A204.1 (cell line): ENCODE data around the gene PINLYP.
"Not testable (repeated sequence)": the region's sequence is repeated elsewhere in the genome, so short reads cannot be mapped to it uniquely, and the experiment has no call there.

Experiments
- FAIRE-seq: peaks from 2 replicates; lab custom pipeline; 2012; peaks lifted over from hg19 to GRCh38; lab: Jason Lieb, UNC

PINLYP gene

DNA sequence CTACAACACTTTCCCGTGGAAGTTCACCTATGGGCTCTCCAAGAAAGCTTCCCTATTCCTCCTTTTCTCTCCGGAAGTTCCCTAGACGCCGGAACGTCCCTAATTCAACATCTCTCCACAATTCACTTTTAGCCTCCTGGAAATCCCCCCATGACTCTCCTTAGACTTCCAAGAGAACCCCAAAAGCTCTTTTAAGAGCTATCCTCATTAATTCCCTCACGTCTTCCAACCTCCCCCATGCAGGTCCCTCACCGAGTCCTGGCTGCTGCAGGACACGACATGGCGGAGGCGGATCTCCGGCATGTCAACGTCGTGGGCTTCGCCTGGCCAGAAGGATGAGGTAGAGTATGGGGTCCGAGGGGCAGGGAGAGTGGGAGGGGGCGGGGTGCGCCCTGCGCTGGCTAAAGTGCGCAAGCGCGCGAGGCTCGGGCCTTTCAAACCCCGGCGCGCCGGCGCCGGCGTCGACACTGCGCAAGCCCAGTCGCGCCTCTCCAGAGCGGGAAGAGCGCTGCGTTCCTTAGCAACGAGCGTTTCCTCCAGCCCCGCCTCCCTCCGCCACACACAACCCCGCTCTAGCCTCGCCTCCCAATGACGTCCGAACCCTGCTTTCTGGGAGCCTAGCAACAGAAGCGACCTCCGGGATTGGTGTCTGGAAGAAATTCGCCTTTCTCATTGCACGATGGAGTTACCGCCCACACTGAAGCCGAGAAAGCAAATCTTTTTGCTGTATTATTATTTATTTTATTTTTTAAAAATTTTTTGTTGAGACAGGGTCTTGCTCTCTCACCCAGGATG lies at the start of gene PINLYP, which contains the start of gene XRCC1:
TSS of gene PINLYP (plus strand) at position 646 of the 795 bp plus-strand sequence. CDS start 1,391 bp downstream, outside the sequence.
TSS of gene XRCC1 (minus strand) at position 372 of the 795 bp plus-strand sequence. CDS start at position 303, 69 bp downstream.
- peak; percentile 99 for FAIRE-seq

DNA sequence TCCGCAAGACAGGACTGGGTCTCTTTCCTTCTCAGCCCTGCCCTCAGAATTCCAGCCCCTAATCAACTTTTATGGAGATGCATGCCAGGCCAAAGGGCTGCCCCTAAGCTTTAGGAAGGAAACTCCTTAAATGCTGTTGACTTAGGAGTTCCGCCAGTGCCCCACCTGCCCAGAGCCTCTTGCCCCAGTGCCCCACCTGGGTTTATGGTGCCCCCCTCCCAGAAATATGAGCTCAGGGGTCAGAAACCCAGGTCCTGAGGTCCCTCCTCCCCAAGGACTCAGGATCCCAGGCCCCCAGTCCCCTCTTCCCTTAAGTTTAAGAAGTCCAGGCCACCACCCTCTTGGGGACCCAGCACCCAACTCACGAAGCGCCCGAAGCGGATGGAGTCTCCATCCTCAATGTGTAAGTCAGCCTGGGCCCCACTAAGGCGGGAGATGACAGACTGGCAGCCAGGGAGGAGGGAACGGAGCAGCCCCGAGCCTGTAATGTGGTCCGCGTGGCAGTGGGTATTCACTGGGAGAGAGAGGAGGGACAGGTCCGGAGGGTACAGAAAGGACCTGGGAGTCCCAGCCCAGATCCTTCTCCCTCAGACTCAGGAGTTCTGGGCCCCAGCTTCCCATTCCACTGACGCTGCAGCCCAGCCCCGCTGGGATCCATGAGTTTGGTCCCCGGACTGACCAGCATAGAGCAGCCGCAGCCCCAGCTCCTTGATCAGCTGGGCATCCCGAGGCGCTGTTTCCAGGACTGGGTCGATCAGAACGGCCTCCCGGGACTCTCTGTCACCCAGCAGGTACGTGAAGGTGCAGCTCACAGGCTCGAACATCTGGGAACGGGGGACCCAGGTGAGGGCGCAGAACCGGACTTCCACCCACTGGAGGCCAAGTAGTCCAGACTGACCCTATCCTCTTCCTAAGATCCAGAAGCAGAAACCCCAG lies 49.5 kb upstream of the PINLYP start:
- FAIRE-seq, result no peak

DNA sequence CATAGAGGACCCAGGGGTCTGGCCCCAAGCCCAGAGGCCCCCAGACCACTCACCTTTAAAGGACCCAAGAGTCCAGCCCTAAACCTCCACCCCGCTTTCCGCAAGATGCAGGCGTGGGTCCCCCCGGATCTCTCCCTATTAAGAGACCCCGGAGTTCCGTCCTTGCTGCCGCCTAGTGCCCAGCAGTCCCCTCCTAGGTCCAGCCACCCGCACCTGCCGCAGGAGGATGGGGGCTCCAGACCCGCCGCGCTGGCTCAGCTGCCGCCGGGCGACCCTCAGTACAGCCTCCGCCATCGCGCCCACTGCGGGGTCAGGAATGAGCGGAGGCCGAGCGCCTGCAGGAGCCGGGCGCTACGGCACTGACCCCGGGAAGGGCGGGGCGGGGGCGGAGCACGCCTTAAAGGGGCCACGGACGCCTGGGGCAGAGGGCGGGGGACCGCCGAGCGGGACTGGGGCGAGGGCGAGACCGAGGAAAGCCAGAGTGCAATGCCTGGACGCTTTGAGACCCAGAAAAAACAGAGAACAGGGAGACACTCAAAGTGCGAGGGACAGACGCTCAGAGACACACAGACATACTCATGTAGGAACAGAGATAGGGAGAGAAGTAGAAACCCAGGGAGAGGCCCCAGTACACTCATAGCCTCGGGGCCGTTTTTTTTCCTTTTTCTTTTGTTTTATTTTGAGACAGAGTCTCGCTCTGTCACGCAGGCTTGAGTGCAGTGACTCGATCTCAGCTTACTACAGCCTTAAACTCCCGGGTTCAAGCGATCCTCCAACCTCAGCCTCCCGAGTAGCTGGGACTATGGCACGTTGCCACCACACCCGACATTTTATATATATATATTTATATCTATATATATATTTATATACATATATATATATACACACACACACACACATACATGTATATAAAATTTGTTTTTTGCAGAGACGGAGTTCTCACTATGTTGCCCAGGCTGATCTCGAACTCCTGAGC lies 48.4 kb upstream of the PINLYP start, which contains the start of gene ETHE1:
TSS of gene ETHE1 (minus strand) at position 318 of the 976 bp plus-strand sequence. CDS start at position 294, 24 bp downstream.
- FAIRE-seq, result no peak

DNA sequence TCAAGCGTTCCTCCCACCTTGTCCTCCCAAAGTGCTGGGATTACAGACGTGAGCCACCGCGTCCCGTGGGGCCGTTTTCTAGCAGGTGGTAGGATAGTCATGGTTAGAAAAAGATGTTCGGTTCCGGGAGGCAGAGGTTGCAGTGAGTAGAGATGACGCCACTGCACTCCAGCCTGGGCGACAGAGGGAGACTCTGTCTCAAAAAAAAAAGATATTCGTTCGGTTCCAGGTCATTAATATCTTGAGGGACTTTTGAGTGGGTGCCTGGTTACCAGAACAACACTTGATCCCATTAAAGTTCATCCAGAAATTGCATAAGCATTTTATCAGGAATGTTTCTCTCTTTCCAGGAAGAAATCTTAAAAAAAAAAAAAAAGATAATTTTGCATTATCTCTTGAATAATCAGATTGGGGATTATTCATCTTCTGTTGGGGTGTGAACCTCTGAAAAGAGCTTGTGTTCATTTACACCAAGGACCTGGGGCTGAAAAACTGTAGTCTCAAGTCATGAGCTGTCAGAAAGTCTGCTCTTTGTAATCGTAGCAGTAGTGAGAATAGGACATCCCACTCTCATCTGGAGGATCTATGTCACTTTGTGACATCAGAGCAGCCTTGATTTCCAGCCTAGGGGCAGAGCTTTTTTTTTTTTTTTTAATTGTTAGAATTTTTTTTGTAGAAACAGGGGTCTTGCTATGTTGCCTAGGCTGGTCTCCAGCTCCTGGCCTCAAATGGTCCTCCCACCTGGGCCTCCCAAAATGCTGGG lies 47.6 kb upstream of the PINLYP start:
- FAIRE-seq, result no peak

DNA sequence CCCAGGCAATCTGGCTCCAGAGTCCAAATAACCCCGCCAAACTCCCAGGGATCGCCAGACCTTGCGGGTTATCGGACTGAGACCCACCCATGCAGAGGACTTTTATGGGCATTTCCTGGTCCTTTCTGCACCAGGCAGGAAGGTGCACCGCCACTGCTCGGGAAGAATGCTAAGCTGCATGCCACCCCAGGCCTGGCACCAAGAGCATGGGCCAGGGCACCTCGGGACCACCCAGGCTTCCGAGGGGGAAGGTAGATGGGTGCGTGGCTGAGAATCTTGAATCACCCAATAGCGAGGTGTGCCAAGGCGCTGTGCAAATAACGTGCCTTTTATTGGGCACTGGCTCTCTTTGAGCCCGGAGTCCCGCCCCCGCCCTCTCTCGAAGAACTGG lies 43.0 kb upstream of the PINLYP start:
- FAIRE-seq, result no peak

DNA sequence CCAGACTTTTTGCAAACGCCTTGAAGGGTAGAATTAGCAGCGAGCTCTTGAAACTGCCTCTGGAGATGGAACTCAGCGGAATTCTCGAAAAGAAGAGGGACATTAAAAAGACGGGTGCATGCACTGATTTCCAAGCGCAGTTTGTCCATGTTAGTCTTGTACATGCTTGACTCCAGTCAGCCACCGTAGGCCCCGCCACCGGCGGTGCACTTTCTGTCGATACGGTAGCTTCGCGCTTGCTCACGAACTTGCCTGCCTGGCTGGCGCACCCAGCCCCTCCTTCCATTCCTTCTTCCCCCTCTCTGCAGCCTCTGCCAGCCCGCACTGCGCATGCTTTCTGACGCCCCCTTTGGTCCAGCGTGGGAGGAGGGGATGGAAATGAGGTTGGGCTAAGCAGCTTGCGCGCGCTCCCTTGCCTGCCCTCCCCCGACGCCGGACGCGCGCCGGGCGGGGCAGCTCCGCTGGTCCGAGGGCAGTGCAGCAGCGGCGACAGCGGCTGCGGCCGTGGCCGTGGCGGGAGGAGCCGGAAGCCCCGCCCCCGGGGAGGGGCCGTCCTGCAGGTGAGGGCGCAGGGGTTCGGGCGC lies 42.5 kb upstream of the PINLYP start, which contains the start of gene ZNF575:
TSS of gene ZNF575 (plus strand) at position 227 of the 584 bp plus-strand sequence. CDS start 1,235 bp downstream, outside the sequence.
- peak; percentile 61 for FAIRE-seq

DNA sequence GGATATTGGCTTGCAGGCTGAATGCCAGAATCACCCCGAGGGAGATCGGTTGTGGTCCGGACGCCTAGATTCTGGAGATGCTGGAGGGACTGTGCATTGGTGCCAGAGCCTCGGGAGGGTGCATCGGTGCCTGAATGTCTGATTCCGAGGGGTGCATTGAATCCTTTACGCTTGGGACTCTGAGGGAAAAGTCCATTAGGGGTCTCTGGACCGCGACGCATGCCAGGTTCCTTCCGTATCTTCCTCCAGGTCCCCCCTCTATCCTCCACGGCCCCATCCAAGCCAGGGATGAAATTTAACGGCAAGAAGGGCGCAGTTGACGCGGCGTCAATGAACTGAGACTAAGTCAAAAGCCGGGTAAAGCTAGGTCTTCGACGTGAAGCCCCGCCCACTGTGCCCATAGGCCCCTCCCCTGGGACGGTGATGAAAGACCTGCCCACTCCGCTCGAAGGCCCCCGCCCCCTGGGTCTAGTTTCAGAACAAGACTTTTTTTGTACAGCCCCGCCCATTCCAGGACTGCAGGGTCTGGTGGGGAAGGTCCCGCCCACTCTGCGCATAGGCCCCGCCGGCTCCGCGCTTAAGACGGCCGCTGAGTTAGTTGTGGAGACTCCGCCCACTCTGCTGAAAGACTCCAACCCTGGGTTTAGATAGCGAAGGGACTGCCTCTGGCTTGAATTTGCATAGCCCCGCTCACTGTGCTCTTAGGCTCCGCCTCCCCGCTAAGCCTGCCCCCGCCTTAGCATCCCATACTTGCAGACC lies 41.9 kb upstream of the PINLYP start:
- peak; percentile 99 for FAIRE-seq

DNA sequence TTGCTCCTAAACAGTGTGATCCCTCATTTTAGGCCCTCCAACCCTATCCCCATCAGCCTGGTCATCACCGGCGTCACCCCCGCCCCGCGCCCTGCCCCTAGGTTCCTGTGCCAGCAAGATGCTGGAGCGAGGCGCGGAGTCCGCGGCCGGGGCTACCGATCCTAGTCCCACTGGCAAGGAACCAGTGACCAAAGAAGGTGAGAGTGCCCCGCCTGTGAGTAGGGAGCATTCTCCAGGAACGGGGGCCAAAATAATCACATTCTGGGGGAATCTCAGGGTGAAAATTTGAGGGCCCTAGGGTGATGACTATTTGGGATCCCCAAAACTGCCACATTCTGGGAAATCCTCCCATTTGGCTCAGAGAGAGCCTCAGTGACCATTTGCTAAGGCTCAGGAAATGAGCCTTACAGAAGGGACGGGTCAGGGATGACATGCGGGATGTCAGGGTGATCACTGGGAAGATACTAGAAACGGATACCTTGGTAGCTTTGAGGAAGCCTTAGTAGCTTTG lies 41.2 kb upstream of the PINLYP start:
- FAIRE-seq, result no peak

DNA sequence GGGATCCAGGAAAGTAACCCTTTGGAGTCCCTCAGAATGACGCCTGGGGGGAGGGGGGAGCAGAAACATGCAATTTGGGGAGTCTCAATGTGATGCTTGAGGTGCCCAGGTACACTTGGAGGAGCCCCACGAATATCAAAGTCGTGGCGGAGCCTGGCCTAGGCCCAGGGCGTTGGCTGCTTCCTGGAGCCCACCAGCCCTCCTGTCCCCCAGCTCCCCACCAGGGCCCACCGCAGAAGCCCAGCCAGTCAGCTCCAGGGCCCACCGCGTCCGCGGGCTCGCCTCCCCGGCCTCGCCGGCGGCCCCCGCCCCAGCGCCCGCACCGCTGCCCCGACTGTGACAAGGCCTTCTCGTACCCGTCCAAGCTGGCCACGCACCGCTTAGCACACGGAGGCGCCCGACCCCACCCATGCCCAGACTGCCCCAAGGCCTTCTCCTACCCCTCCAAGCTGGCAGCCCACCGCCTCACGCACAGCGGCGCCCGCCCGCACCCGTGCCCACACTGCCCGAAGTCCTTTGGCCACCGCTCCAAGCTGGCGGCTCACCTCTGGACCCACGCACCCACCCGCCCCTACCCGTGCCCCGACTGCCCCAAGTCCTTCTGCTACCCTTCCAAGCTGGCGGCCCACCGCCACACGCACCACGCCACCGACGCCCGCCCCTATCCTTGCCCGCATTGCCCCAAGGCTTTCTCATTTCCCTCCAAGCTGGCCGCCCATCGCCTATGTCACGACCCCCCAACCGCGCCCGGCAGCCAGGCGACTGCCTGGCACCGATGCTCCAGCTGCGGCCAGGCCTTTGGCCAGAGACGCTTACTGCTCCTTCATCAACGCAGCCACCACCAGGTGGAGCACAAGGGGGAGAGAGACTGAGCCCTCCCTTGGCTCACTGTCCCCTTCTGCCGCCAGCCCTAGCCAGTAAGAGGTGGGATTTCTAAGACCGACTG lies 40.5 kb upstream of the PINLYP start:
- no peak for FAIRE-seq

DNA sequence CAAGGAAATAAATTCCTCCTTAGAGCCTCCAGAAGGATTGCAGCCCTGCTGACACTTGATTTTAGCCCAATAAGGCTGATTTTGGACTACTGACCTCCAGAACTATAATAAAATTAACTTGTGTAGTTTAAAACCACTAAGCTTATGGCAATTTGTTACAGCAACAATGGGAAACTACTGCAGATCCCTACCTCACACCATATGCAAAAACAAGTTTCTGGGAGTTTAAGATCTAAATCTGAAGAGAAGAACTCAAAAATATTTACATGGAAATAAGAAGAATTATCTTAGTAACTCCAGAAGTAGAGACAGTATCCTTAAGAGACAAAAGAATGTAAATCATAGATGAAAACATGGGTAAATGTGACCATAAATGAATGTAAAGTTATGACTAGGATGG lies 36.7 kb upstream of the PINLYP start:
- no peak for FAIRE-seq

DNA sequence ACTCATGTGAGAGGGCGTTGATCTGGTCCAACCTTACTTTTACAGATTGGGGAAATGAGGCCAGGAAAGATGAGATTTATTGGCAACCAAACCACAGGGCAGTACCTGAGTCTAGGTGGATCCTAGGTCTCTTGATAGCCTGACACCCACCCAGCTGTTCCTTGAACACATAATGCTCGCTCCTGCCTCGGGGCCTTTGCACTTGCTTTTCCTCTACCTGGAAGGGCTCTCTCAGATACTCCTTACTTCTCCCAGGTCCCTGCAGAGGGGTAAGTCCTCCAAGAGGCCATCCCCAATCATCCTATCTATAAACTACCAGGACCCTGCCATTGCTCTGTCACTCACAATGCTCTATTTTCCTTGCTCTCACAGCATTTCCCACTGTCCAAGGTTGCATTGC lies 35.2 kb upstream of the PINLYP start:
- no peak for FAIRE-seq

DNA sequence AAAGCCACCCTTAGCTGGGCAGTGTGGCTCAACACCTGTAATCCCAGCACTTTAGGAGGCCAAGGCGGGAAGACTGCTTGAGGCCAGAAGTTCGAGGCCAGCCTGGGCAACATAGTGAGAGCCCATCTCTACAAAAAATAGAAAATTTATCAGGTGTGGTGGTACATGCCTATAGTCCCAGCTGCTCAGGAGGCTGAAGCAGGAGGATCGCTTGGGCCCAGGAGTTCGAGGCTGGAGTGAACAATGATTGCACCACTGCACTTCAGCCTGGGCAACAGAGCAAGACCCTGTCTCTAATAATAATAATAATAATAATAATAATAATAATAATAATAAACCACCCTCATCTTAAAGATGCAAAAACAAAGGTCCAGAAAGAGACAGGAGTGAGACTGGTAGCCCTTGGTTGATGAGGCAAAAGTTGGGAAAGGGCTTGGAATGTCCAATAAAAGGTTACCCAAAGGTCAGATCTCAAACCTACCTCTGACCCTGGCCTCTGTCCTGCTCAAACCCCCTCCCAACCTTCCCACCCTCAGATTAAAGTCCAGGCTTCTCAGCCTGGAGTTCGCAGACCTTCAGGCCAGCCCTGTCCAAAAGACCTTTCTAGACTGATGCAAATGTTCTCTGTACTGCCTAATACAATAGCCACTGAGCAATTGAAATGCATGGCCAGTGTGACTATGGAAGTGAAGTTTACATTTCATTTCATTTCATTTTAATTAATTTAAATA lies 33.5 kb upstream of the PINLYP start:
- FAIRE-seq, result no peak

DNA sequence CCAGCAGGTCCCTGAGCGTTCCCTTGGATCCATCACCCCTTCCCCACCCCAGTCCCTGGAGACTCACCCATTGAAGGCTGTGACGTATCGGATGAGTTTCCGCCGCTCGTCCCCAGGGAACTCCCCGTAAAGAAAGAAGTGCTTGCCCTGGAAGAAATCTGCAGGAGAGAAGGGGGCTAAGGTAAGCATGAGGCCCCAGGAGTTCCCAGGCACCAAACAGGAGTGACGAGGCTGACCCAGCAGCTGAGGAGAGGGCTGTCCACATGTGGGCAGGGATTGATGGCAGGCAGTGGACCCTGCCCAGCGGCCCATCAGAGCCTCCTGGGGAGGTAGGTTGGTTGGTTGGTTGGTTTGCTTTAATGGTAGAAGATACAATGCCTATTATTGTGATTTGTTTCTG lies 31.5 kb upstream of the PINLYP start:
- FAIRE-seq, result no peak

DNA sequence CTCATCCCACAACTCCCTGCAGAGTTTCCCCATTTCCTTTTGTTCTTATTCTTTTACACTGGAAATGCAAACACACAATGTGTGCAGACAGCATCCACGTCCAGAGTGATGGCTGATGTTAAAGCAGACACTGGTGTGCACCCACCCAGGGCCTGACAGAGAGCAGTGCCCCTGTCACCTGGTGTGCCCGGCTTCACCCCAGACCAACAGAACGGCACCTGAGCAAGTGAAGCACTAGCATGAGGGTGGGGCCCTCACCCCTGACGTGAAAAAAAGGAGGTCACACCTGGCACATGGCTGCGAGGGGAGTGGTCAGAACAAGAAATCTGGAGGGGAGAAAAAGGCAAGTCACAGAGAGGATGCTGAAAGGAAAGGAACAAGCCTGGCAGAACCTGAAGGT lies 30.3 kb upstream of the PINLYP start:
- FAIRE-seq, result no peak

DNA sequence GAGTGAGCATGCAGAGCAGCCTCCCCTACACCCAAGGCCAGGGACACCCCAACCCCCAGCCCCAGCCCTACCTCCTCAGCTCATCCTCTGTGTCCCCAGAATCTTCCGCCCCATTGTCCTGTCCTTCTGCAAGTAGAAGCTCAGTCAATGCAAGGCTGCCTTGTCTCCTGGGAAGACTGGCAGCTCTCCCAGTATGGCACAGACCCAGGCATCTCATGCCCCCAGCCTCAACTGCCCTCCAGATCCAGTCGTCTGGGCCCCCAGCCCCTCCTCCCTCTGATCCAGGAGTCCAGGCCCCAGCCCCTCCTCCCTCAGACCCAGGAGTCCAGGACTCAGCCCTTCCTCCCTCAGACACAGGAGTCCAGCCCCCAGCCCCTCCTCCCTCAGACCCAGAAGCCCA lies 29.6 kb upstream of the PINLYP start:
- FAIRE-seq, result no peak

DNA sequence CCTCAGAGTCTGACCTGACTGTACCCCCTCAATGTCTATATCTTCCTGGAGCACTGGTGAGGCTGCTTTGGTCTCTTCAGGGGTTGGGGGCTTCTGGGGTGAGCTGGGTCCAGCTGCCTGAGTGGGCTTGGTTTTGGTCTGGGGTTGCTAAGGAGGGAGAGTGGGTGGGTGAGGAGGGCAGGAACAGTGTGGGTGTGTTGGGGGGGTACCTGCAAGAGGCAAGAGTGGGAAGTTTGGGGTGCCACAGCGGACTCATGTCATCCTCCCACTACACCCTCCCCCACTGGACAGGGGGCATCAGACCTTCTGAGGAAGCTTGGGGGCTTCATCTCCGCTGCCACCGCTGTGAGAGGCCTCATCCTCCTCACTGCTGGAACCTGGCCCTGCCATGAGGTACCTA lies 29.0 kb upstream of the PINLYP start:
- FAIRE-seq, result no peak

DNA sequence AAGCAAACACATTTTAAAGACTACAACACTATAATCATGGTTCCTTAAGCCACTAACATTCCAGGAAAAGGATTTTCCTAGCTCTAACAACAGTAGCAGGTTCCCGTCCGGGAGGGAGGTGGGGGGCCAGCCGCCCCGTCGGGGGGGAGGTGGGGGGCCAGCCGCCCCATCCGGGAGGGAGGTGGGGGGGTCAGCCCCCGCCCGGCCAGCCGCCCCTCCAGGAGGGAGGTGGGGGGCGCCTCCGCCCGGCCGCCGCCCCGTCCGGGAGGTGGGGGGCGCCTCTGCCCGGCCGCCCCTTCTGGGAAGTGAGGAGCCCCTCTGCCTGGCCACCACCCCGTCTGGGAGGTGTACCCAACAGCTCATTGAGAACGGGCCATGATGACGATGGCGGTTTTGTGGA lies 27.7 kb upstream of the PINLYP start:
- not testable (repeated sequence) for FAIRE-seq

DNA sequence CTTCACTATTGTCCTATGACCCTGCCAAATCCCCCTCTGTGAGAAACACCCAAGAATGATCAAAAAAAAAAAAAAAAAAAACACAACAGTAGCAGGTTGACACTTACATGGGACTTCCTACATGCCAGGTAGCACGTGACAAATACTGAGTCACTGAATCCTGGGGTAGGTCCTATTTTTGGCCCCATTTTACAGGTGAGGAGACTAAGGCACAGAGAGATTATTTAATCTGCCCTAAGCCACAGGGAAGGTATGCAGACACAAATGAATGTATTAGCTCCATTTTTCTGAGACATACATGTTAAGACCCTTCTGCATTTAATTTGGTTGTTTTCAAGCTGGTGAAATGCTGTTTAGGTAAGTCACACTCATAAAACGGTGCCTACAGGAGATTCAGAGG lies 26.9 kb upstream of the PINLYP start:
- FAIRE-seq, result no peak
